Esophagus squamous epithelium (tissue), 5 donors: Measurements from ENCODE around the gene ADAMTSL3. TPM values are rescaled to one million over a fixed set of nuclear protein-coding genes. Genes with fewer than 3 reads are reported as not detected.
"Not testable (repeated sequence)": the region's sequence is repeated elsewhere in the genome, so short reads cannot be mapped to it uniquely, and the experiment has no call there.

Experiments
- DNase-seq: peaks from one replicate; lab custom pipeline; 2025; lab: John Stamatoyannopoulos, UW
- H3K27ac ChIP-seq, 4 donors: fragments of 200-600 bp; sonication (generic); one replicate each; pipeline ENCODE4 v1.5.1; 2016 to 2019; ENCODE audit warnings: mild to moderate bottlenecking in 1 of 4
- H3K27me3 ChIP-seq, 4 donors: fragments of 200-600 bp; sonication (generic); 1 replicate in 3 of 4; 2 replicates in 1 of 4; pipeline versions ENCODE4 v1.5.1 to v1.6.0; 2017 to 2021; ENCODE audit warnings: antibody characterized with exemption in 1 of 4
- H3K36me3 ChIP-seq, 3 donors: fragments of 200-600 bp; sonication (generic); one replicate each; pipeline ENCODE4 v1.5.1; 2016 to 2019
- H3K4me1 ChIP-seq, 3 donors: fragments of 200-600 bp; sonication (generic); one replicate each; pipeline ENCODE4 v1.5.1; 2017 to 2019
- H3K4me3 ChIP-seq, 4 donors: fragments of 200-600 bp; sonication (generic); 1 replicate in 3 of 4; 2 replicates in 1 of 4; pipeline ENCODE4 v1.5.1; 2016 to 2019; ENCODE audit warnings: mild to moderate bottlenecking in 2 of 4, moderate library complexity in 1 of 4
- H3K9me3 ChIP-seq, 3 donors: fragments of 200-600 bp; sonication (generic); one replicate each; pipeline ENCODE4 v1.5.1; 2016 to 2019
- CTCF ChIP-seq, 6 experiments: fragments of 450-650 bp in 4 of 6; fragments of 200-600 bp in 2 of 6; sonication (generic) in 2 of 6; IDR thresholded peaks; one replicate each; pipeline ENCODE4 v1.5.1; 2016 to 2019; ENCODE audit warnings: antibody characterized with exemption in 6 of 6, mild to moderate bottlenecking in 4 of 6, moderate library complexity in 4 of 6
- POLR2A ChIP-seq, 4 donors: fragments of 450-650 bp; IDR thresholded peaks; one replicate each; pipeline ENCODE4 v1.6.1; 2017; ENCODE audit warnings: antibody characterized with exemption in 4 of 4, mild to moderate bottlenecking in 4 of 4, moderate library complexity in 3 of 4
- WGBS, 2 donors: methylation state at CpG; one replicate each; pipeline ENCODE4 v1.1.5; 2018; 5-methylcytosine and 5-hydroxymethylcytosine counted together
- intact Hi-C: fragments of 100-400 bp; cut with DNase I; formaldehyde crosslinking; loops from one replicate; pipeline ENCODE4 v1.15.0; 2022
- small RNA-seq, 4 donors: library from RNA; depleted of rRNA; stranded (forward); fragments of <200 nt; gene quantifications; one replicate each; pipeline ENCODE3, GENCODE V24; 2016
- total RNA-seq, 4 donors: library from RNA; depleted of rRNA; stranded (reverse); fragments of >200 nt; gene quantifications; one replicate each; pipeline ENCODE4 v1.1.0, GENCODE V29; 2016
- donor health status: DM: yes; HTN: yes; CAD: no.

The ADAMTSL3 gene
- total RNA-seq, 4 donors from 2014 or later, result 0.11 to 3.2 (median 0.79) TPM

GRCh38 chr15:84079885-84080777, 426.2 kb downstream of the ADAMTSL3 start:
- peak; percentile 0 for DNase-seq
- WGBS, 2 donors, result 5 to 13% methylated on average over 24 to 36 of the region's 65 CpGs
- H3K4me3 ChIP-seq, result peak overlapping the region; percentile 26 to 60 (median 45)
- peaks cover 0 to 78% (median 2%) of the 10 kb centered on the region in 4 donors for H3K27me3 ChIP-seq
- H3K36me3 ChIP-seq, result no peaks in the 10 kb centered on the region
- intact Hi-C loops, result no loop called here
- no peak for TF ChIP-seq POLR2A (IDR thresholded peaks at IDR 0.05)
- H3K4me1 ChIP-seq, result peaks cover 9 to 15% (median 14%) of the 10 kb centered on the region in 3 donors
- H3K27ac ChIP-seq, result no peak overlapping the region
- H3K9me3 ChIP-seq, result no peaks in the 10 kb centered on the region

DNA sequence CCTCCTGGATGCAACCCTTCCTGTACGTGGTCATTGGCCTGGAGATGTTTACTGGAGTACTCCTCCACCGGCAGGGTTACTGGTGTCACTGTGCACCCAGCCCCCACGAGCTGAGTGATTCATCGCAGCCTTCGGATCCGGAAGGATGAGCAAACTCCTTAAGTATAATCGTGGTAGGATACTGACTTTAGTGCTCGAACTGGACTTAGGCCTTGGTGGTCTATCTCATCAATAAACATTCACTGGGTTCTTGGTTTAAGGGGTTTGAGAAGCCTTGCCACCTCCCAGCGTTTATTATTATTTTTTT, 426.8 kb downstream of the ADAMTSL3 start:
- Histone ChIP-seq H3K27me3 (peaks cover 0 to 78% (median 2%) of the 10 kb centered on the region in 4 donors), H3K4me1 (peaks cover 9 to 15% (median 14%) of the 10 kb centered on the region in 3 donors), H3K4me3 (peak overlapping the region in 2 of 4 donors; percentile 43 to 60)
- DNase-seq, intact Hi-C loops, H3K27ac ChIP-seq, H3K9me3 ChIP-seq, H3K36me3 ChIP-seq: not testable (repeated sequence)
- 28 to 37% methylated on average over 8 to 9 of the region's 9 CpGs for WGBS, 2 donors

GRCh38 chr15:84081391-84082168, 427.7 kb downstream of the ADAMTSL3 start:
- Histone ChIP-seq H3K27me3 (peaks cover 0 to 78% (median 2%) of the 10 kb centered on the region in 4 donors), H3K9me3 (no peaks in the 10 kb centered on the region), H3K4me1 (peaks cover 9 to 15% (median 14%) of the 10 kb centered on the region in 3 donors), H3K4me3 (no peak overlapping the region), H3K27ac (no peak overlapping the region), H3K36me3 (no peaks in the 10 kb centered on the region)
- intact Hi-C loops, result no loop called here
- whole genome bisulfite sequencing, 2 donors, result 71 to 72% methylated on average over 16 of the region's 16 CpGs
- no peak for DNase-seq
- TF ChIP-seq CTCF (IDR thresholded peaks at IDR 0.05) (no peak), POLR2A (IDR thresholded peaks at IDR 0.05) (no peak)

- Histone ChIP-seq H3K27ac (no peak overlapping the region), H3K36me3 (no peaks in the 10 kb centered on the region), H3K4me1 (peaks cover 9 to 15% (median 14%) of the 10 kb centered on the region in 3 donors), H3K4me3 (no peak overlapping the region), H3K9me3 (no peaks in the 10 kb centered on the region), H3K27me3 (peaks cover 0 to 66% (median 2%) of the 10 kb centered on the region in 4 donors)
- intact Hi-C loops, result no loop called here
- TF ChIP-seq POLR2A (IDR thresholded peaks at IDR 0.05) (no peak), CTCF (IDR thresholded peaks at IDR 0.05) (no peak)
- DNase-seq, result no peak
- WGBS, 2 donors, result 72 to 76% methylated on average over 2 of the region's 2 CpGs
These were observed 428.8 kb downstream of the ADAMTSL3 start for GRCh38 chr15:84082739-84083138.

DNA sequence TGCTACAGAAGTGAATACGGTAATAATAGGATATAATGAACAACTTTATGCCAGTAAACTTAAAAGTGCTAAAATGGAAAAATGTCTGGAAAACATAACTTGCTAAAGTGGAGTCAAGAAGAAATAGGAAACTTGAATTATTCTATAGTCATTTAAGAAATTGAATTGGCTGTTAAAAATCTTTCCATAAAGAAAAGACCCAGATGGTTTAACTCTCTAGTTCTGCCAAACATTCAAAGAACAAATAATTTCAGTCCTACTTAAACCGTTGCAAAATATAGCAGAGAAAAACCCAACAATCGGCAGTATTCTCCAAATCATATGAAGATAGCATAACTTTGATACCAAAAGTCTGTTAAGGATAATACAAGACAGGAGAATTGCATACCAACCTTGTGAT, 432.1 kb downstream of the ADAMTSL3 start:
- H3K4me1 ChIP-seq, H3K27ac ChIP-seq, DNase-seq, H3K9me3 ChIP-seq, H3K36me3 ChIP-seq, intact Hi-C loops, H3K4me3 ChIP-seq: not testable (repeated sequence)
- 70 to 71% methylated on average over 3 of the region's 3 CpGs for WGBS, 2 donors
- H3K27me3 ChIP-seq, result peaks cover 0 to 38% (median 2%) of the 10 kb centered on the region in 4 donors

Small RNA genes lying within 50 kb of the gene (small RNA-seq; reads per million reads assigned to genes)
- 0 reads per million in 4 donors for gene RNU6-1339P
- gene RNU6-401P, result 0 reads per million in 4 donors

Other genes with a start within 250 kb of the ADAMTSL3 start
- 1 to 10 TPM in 3 of 4 donors, under 1 TPM in 1; 0.57 to 5.7 (median 2.1) TPM for gene SH3GL3, start 206.8 kb upstream of the ADAMTSL3 start, total RNA-seq